Bronchial epithelial cell (primary cell): ENCODE results near the gene ASAP2. TPM values are rescaled to one million over a fixed set of nuclear protein-coding genes. Genes with fewer than 3 reads are reported as not detected.
A peak's percentile ranks its signal among the peaks of the same experiment; 100 is the strongest.

Source experiments
- DNase-seq: peaks from one replicate; pipeline ENCODE4 v3.0.0-alpha.2; 2010; ENCODE audit warnings: low read depth
- FAIRE-seq: peaks from 2 replicates; lab custom pipeline; 2011; peaks lifted over from hg19 to GRCh38; lab: Jason Lieb, UNC
- H3K27me3 ChIP-seq: 2 replicates; pipeline ENCODE4 v1.5.1; 2011; ENCODE audit warnings: low read length; ENCODE audit not compliant: control insufficient read depth, insufficient read depth
- H3K36me3 ChIP-seq: 2 replicates; pipeline ENCODE4 v1.5.1; 2011; ENCODE audit warnings: low read length; ENCODE audit not compliant: control insufficient read depth, insufficient read depth
- H3K4me3 ChIP-seq: 2 replicates; pipeline ENCODE4 v1.5.1; 2011; ENCODE audit warnings: mild to moderate bottlenecking, low read depth, low read length, control low read depth
- total RNA-seq: library from RNA; depleted of rRNA; stranded (reverse); fragments of >200 nt; gene quantifications from 2 replicates; pipeline ENCODE4 v1.2.1, GENCODE V29; 2014
- TF ChIP-seq, protein P1 (sequence below): IDR thresholded peaks from 2 replicates; pipeline ENCODE4 v1.5.1; 2011; ENCODE audit warnings: mild to moderate bottlenecking, moderate library complexity, low read length, control low read depth, inconsistent platforms; ENCODE audit not compliant: insufficient read depth, severe bottlenecking

The ASAP2 gene
- total RNA-seq, 1 donor from 2014 or later, result 25.5 TPM

DNA sequence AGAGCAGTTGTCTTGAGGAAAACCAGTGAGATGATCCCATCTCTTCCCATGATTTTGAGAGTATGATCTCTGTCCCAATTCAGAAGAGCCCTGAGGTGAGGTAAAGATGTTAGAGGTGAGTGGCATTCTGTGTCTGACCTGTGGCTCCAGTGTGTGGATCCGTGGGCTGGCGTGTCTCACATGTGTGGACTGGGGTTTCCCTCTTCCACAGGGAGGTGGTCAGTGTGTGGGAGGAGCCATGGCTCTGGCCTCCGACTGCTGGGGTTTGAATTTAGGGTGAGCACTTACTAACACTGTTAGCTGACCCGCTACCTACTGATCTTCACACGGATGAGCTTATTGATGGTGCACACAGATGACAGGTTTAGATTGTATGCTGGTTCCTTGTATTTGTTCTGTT, 31.2 kb downstream of the ASAP2 start:
- TF ChIP-seq, protein P1, sequence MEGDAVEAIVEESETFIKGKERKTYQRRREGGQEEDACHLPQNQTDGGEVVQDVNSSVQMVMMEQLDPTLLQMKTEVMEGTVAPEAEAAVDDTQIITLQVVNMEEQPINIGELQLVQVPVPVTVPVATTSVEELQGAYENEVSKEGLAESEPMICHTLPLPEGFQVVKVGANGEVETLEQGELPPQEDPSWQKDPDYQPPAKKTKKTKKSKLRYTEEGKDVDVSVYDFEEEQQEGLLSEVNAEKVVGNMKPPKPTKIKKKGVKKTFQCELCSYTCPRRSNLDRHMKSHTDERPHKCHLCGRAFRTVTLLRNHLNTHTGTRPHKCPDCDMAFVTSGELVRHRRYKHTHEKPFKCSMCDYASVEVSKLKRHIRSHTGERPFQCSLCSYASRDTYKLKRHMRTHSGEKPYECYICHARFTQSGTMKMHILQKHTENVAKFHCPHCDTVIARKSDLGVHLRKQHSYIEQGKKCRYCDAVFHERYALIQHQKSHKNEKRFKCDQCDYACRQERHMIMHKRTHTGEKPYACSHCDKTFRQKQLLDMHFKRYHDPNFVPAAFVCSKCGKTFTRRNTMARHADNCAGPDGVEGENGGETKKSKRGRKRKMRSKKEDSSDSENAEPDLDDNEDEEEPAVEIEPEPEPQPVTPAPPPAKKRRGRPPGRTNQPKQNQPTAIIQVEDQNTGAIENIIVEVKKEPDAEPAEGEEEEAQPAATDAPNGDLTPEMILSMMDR, result no peak
- Histone ChIP-seq H3K27me3 (no peaks in the 10 kb centered on the region), H3K36me3 (peaks cover 2% of the 10 kb centered on the region), H3K4me3 (no peak overlapping the region)
- DNase-seq (no peak), FAIRE-seq (no peak)

DNA sequence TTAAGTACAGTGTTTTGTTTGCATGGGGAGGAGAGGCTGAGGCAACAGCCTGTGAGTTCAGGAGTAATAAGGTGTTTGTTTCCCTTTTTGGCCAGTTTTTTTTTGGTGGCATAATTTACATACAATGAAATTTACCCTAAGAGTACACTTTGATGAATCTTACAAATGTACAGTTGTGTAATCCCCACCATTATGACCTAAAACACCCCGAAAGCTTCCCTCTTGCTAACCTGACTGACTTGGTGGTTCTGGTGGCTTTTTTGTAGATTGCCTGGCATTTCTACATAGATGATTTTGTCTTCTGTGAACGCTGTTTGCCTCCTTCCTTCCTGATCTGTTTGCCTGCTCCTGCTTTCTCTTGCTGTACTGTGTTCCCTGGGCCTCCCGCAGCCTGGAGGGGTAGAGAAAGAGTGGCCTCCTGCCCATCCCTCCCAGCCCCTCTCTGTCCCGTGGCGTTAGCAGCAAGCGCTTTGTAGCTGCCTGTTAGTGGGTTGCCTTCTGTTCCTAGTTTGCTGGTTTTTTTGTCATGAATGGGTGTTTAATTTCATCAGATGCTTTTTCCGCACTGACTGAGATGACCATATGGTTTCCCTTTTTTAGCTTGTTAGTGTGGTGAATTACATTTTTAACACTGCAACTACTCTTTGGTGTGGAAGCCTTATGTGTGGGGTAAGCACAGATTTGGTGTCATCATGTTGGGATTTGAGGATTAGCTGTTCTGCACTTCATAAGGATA, 32.1 kb downstream of the ASAP2 start:
- TF ChIP-seq, protein P1, result no peak
- FAIRE-seq, result no peak
- Histone ChIP-seq H3K36me3 (peaks cover 2% of the 10 kb centered on the region), H3K27me3 (no peaks in the 10 kb centered on the region), H3K4me3 (no peak overlapping the region)
- no peak for DNase-seq

DNA sequence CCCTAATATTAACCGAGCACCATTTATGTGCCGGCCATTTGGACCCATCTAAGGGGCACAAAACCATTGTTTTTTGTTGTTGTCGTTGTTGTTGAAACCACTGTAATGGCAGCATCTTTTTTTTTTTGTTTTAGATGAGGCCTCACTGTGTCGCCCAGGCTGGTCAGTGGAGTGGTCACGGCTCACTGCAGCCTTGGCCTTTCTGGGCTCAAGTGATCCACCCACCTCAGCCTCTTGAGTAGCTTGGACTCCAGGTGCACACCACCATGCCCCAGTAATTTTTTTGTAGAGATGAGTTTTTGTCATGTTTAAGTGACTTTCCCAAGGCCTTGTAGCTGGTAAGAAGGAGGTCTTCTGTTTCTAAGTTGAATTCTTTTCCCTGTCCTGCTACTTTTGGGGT, 33.0 kb downstream of the ASAP2 start:
- no peak for DNase-seq
- TF ChIP-seq, protein P1, result no peak
- Histone ChIP-seq H3K4me3 (no peak overlapping the region), H3K27me3 (no peaks in the 10 kb centered on the region), H3K36me3 (peaks cover 2% of the 10 kb centered on the region)
- no peak for FAIRE-seq

DNA sequence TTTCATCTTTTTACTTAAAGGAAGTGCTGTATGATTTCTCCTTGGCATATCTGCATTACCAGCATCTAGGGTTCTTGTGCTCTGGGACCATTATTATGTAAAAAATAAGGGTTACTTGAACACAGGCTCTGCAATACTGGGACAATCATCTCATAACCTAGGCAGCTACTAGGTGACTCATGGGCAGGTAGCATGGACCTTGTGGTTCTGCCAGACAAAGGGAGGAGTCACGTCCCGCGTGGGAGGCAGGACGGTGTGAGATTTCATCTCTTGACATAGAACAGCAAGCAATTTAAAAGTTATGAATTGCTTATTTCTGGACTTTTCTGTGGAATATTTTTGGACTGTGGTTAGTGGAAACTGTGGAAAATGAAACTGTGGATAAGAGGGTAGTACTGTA, 34.1 kb downstream of the ASAP2 start:
- FAIRE-seq, result no peak
- TF ChIP-seq, protein P1, result no peak
- H3K27me3 ChIP-seq, result no peaks in the 10 kb centered on the region
- no peak overlapping the region for H3K4me3 ChIP-seq
- peak; percentile 90 for DNase-seq
- H3K36me3 ChIP-seq, result peaks cover 2% of the 10 kb centered on the region

DNA sequence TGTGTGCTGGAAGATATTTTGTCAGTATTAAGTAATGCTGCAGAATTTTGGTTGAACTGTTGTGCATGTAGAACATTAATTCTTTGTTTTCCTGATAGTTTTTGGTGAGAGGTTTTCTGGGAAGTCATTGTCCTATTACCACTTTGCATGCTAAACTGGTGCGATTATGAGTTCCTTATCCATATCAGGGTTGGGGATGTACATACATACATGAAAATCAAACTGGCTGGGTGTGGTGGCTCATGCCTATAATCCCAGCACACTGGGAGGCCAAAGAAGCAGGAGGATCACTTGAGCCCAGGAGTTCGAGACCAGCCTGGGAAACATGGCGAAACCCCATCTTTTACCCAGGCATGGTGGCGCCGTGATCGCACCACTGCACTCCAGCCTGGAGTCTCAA, 34.6 kb downstream of the ASAP2 start:
- TF ChIP-seq, protein P1, result no peak
- Histone ChIP-seq H3K4me3 (no peak overlapping the region), H3K36me3 (peaks cover 2% of the 10 kb centered on the region), H3K27me3 (no peaks in the 10 kb centered on the region)
- FAIRE-seq (no peak), DNase-seq (no peak)

GRCh38 chr2:9243357-9243756, 36.7 kb downstream of the ASAP2 start:
- Histone ChIP-seq H3K4me3 (no peak overlapping the region), H3K27me3 (no peaks in the 10 kb centered on the region), H3K36me3 (peaks cover 1% of the 10 kb centered on the region)
- FAIRE-seq (no peak), DNase-seq (no peak)
- TF ChIP-seq, protein P1, result no peak
